ENCODE results near the gene ABAT. TPM values are rescaled to one million over a fixed set of nuclear protein-coding genes. Genes with fewer than 3 reads are reported as not detected.
"Not testable (repeated sequence)": the region's sequence is repeated elsewhere in the genome, so short reads cannot be mapped to it uniquely, and the experiment has no call there.

ABAT gene
- total RNA-seq, 2 donors from 2014 or later: 9.2 to 24.2 TPM

- ATAC-seq (no peak), DNase-seq (no peak)
- intact Hi-C loops (cut with DNase I, micrococcal nuclease): no loop called here
These were observed 52.9 kb downstream of the ABAT start for GRCh38 chr16:8727131-8727806.

- intact Hi-C loops (cut with DNase I, micrococcal nuclease): no loop called here
- no peak for ATAC-seq
These were observed 53.6 kb downstream of the ABAT start for GRCh38 chr16:8727857-8728618.

GRCh38 chr16:8729779-8730334, 55.4 kb downstream of the ABAT start:
- DNase-seq: no peak
- intact Hi-C loops (cut with DNase I, micrococcal nuclease): no loop called here
- no peak for ATAC-seq

More at GRCh38 chr16:8727857-8728618, 53.6 kb downstream of the ABAT start:
- no peak for DNase-seq

GRCh38 chr16:8730335-8730915, 56.0 kb downstream of the ABAT start:
- ATAC-seq: no peak
- intact Hi-C loops (cut with DNase I, micrococcal nuclease): no loop called here
- DNase-seq: no peak

GRCh38 chr16:8733849-8734540, 59.6 kb downstream of the ABAT start:
- DNase-seq: no peak
- intact Hi-C loops (cut with DNase I, micrococcal nuclease): no loop called here

GRCh38 chr16:8735574-8735973, 61.2 kb downstream of the ABAT start:
- ATAC-seq (no peak), DNase-seq (no peak)
- intact Hi-C loops (cut with DNase I, micrococcal nuclease): no loop called here

More at GRCh38 chr16:8733849-8734540, 59.6 kb downstream of the ABAT start:
- ATAC-seq: no peak

GRCh38 chr16:8736123-8736668, 61.8 kb downstream of the ABAT start:
- intact Hi-C loops (cut with DNase I, micrococcal nuclease): no loop called here
- no peak for DNase-seq
- ATAC-seq: no peak

- DNase-seq (no peak), ATAC-seq (no peak)
- intact Hi-C loops (cut with DNase I, micrococcal nuclease): no loop called here
These were observed 64.7 kb downstream of the ABAT start for GRCh38 chr16:8739151-8739550.

GRCh38 chr16:8739989-8740704, 65.7 kb downstream of the ABAT start:
- intact Hi-C loops (cut with DNase I, micrococcal nuclease): no loop called here
- peak; percentile 32 for ATAC-seq
- no peak for DNase-seq

- intact Hi-C loops (cut with DNase I, micrococcal nuclease): no loop called here
- ATAC-seq (peak; percentile 99), DNase-seq (peak; percentile 35 to 37)
These were observed 66.4 kb downstream of the ABAT start for GRCh38 chr16:8740775-8741355.

GRCh38 chr16:8741636-8742035, 67.2 kb downstream of the ABAT start:
- DNase-seq (no peak), ATAC-seq (no peak)
- intact Hi-C loops (cut with DNase I, micrococcal nuclease): no loop called here

- no peak for ATAC-seq
- intact Hi-C loops (cut with DNase I, micrococcal nuclease): no loop called here
- no peak for DNase-seq
These were observed 67.7 kb downstream of the ABAT start for GRCh38 chr16:8742068-8742467.

- ATAC-seq; intact Hi-C loops (cut with DNase I, micrococcal nuclease); DNase-seq: not testable (repeated sequence)
These were observed 74.5 kb downstream of the ABAT start for GRCh38 chr16:8748944-8749343.

GRCh38 chr16:8751481-8752311, 77.3 kb downstream of the ABAT start:
- ATAC-seq: no peak
- no peak for DNase-seq
- intact Hi-C loops (cut with DNase I, micrococcal nuclease): no loop called here

GRCh38 chr16:8752706-8753105, 78.3 kb downstream of the ABAT start:
- intact Hi-C loops (cut with DNase I, micrococcal nuclease): no loop called here
- DNase-seq (no peak), ATAC-seq (no peak)

- ATAC-seq (no peak), DNase-seq (no peak)
- intact Hi-C loops (cut with DNase I, micrococcal nuclease): no loop called here
These were observed 79.1 kb downstream of the ABAT start for GRCh38 chr16:8753416-8754054.

GRCh38 chr16:8756755-8757154, 82.3 kb downstream of the ABAT start:
- intact Hi-C loops (cut with DNase I, micrococcal nuclease): no loop called here
- ATAC-seq: no peak
- DNase-seq: peak in 1 of 2 donors; percentile 5

Data from left colon (tissue), 2 donors.